K562 (cell line): ENCODE results near the gene SRRT. TPM values are rescaled to one million over a fixed set of nuclear protein-coding genes. Genes with fewer than 3 reads are reported as not detected.

Experiments
- ATAC-seq: fragments of 200-7000 bp; cut with Tn5 transposase; 3 replicates; pipeline ENCODE4 v1.9.1; 2020; ENCODE audit warnings: moderate library complexity
- BruUV-seq: library from RNA; stranded (reverse); fragments of 400-500 nt; replicated peaks from 2 replicates; lab custom pipeline; 2021; lab: Mats Ljungman, UMichigan
- CTCF ChIA-PET: fragments of 300-600 bp; formaldehyde crosslinking; extraction: SDS; loops from one replicate; lab custom pipeline; 2021; ENCODE audit warnings: low intra/inter-chr PET ratio; lab: Yijun Ruan, JAX
- POLR2A ChIA-PET: fragments of 300-600, 350-650 bp; sonication (Branson Sonifier 250); formaldehyde crosslinking; extraction: SDS; loops from one replicate; lab custom pipeline; 2021; ENCODE audit warnings: antibody characterized with exemption, inconsistent platforms; lab: Yijun Ruan, JAX
- DNase-seq, 4 experiments: peaks; one replicate each; pipeline versions ENCODE4 v3.0.0 to v3.0.0-alpha.2; 2011 to 2018; ENCODE audit warnings: low spot score in 3 of 4, mixed read lengths in 3 of 4; ENCODE audit errors: extremely low read depth in 1 of 4
- FAIRE-seq: peaks from 2 replicates; lab custom pipeline; 2011; peaks lifted over from hg19 to GRCh38; lab: Jason Lieb, UNC
- H2AFZ ChIP-seq: 2 replicates; pipeline ENCODE4 v1.6.0; 2011; ENCODE audit warnings: low read depth, low read length, control low read depth, inconsistent platforms
- H3K27ac ChIP-seq: fragments of 200-600 bp; 3 replicates; pipeline ENCODE4 v1.8.0; 2011; ENCODE audit warnings: low read depth, mild to moderate bottlenecking, control low read depth, inconsistent platforms, low read length, moderate library complexity, mixed read lengths; ENCODE audit errors: extremely low read depth
- H3K27me3 ChIP-seq, 2 experiments: fragments of 300-600 bp in 1 of 2; 2 replicates in 1 of 2; 3 replicates in 1 of 2; pipeline versions ENCODE4 v1.6.0 to v1.8.0; 2011; ENCODE audit warnings: inconsistent platforms in 2 of 2, low read length in 2 of 2, mild to moderate bottlenecking in 1 of 2, mixed read lengths in 1 of 2, moderate library complexity in 1 of 2; ENCODE audit not compliant: control insufficient read depth in 2 of 2, insufficient read depth in 2 of 2
- H3K36me3 ChIP-seq: fragments of 300-600 bp; 3 replicates; pipeline ENCODE4 v1.8.0; 2011; ENCODE audit warnings: mild to moderate bottlenecking, low read length, inconsistent platforms; ENCODE audit not compliant: control insufficient read depth, insufficient read depth
- H3K4me1 ChIP-seq, 2 experiments: fragments of 200-600 bp in 1 of 2; replicated peaks in 1 of 2; 2 replicates in 1 of 2; 3 replicates in 1 of 2; pipeline versions ENCODE4 v1.5.1 to v1.8.0; 2011; ENCODE audit warnings: inconsistent platforms in 2 of 2, low read length in 2 of 2, mild to moderate bottlenecking in 1 of 2, mixed read lengths in 1 of 2, moderate library complexity in 1 of 2; ENCODE audit not compliant: control insufficient read depth in 2 of 2, insufficient read depth in 2 of 2
- H3K4me2 ChIP-seq: 2 replicates; pipeline ENCODE4 v1.6.1; 2011; ENCODE audit warnings: low read length, control low read depth, inconsistent platforms, mixed read lengths; ENCODE audit not compliant: insufficient read depth
- H3K4me3 ChIP-seq: fragments of 200-600 bp; sonication (generic), shearing (Covaris generic); 2 replicates; pipeline ENCODE4 v1.5.1; 2016; ENCODE audit warnings: control low read depth, inconsistent platforms
- H3K79me2 ChIP-seq: fragments of 200-600 bp; 3 replicates; pipeline ENCODE4 v1.8.0; 2011; ENCODE audit warnings: low read length, inconsistent platforms; ENCODE audit not compliant: control insufficient read depth, insufficient read depth
- H3K9ac ChIP-seq, 2 experiments: 2 replicates each; pipeline versions ENCODE4 v1.6.0 to v1.6.1; 2011; ENCODE audit warnings: low read depth in 2 of 2, low read length in 2 of 2, control low read depth in 1 of 2, inconsistent platforms in 1 of 2, mild to moderate bottlenecking in 1 of 2, mixed read lengths in 1 of 2; ENCODE audit not compliant: insufficient read depth in 1 of 2
- H3K9me1 ChIP-seq: one replicate; pipeline ENCODE4 v1.6.0; 2011; ENCODE audit warnings: inconsistent platforms, mild to moderate bottlenecking, low read length, moderate library complexity; ENCODE audit not compliant: control insufficient read depth, insufficient read depth
- H3K9me3 ChIP-seq: replicated peaks from 2 replicates; pipeline ENCODE4 v1.5.1; 2011; ENCODE audit warnings: low read depth, low read length, inconsistent platforms; ENCODE audit not compliant: control insufficient read depth, insufficient read depth
- H4K20me1 ChIP-seq: replicated peaks from 2 replicates; pipeline ENCODE4 v1.6.1; 2011; ENCODE audit warnings: low read length, inconsistent platforms, mixed read lengths; ENCODE audit not compliant: control insufficient read depth, insufficient read depth
- DPF2 ChIP-seq: fragments of 450-650 bp; IDR thresholded peaks from 2 replicates; pipeline ENCODE4 v1.6.1; 2016
- ERF ChIP-seq: fragments of 450-650 bp; formaldehyde crosslinking; IDR thresholded peaks from 2 replicates; pipeline ENCODE4 v1.4.0; 2020; ENCODE audit warnings: mild to moderate bottlenecking, mixed read lengths
- HMG20B ChIP-seq: fragments of 250-450 bp; sonication (Bioruptor Pico); IDR thresholded peaks from 2 replicates; pipeline ENCODE4 v1.5.0; 2021; ENCODE audit warnings: mild to moderate bottlenecking
- NCOR1 ChIP-seq: fragments of 450-650 bp; IDR thresholded peaks from 2 replicates; pipeline ENCODE4 v1.6.1; 2016; ENCODE audit warnings: mild to moderate bottlenecking, moderate library complexity
- NR2F6 ChIP-seq: fragments of 450-650 bp; formaldehyde crosslinking; IDR thresholded peaks from 2 replicates; pipeline ENCODE4 v1.4.0; 2020; ENCODE audit warnings: mild to moderate bottlenecking
- OTX1 ChIP-seq: fragments of 450-650 bp; formaldehyde crosslinking; IDR thresholded peaks from 2 replicates; pipeline ENCODE4 v1.4.0; 2022; ENCODE audit warnings: mild to moderate bottlenecking
- SRF ChIP-seq, 2 experiments: fragments of 250-450, 450-650 bp in 1 of 2; sonication (Bioruptor Pico) in 1 of 2; sonication (generic) in 1 of 2; formaldehyde crosslinking; IDR thresholded peaks; 2 replicates each; pipeline versions ENCODE4 v1.5.0 to v1.5.1; 2020 to 2022; ENCODE audit warnings: mild to moderate bottlenecking in 1 of 2, missing genetic modification reagents in 1 of 2
- THRAP3 ChIP-seq: fragments of 450-650 bp; IDR thresholded peaks from 2 replicates; pipeline ENCODE4 v1.6.1; 2016; ENCODE audit warnings: mild to moderate bottlenecking, inconsistent platforms, borderline replicate concordance
- YBX1 ChIP-seq: fragments of 450-650 bp; IDR thresholded peaks from 2 replicates; pipeline ENCODE4 v1.7.1; 2016; ENCODE audit warnings: mild to moderate bottlenecking
- ZNF121 ChIP-seq: sonication (generic); formaldehyde crosslinking; conservative IDR thresholded peaks from 2 replicates; pipeline ENCODE4 v1.8.0; 2022; ENCODE audit warnings: missing genetic modification reagents
- ZNF146 ChIP-seq: IDR thresholded peaks from one replicate; pipeline ENCODE4 v1.6.1; 2018; ENCODE audit warnings: missing compliant biosample characterization; ENCODE audit not compliant: unreplicated experiment
- ZNF551 ChIP-seq: fragments of 250-450 bp; sonication (Bioruptor Pico); IDR thresholded peaks from 2 replicates; pipeline ENCODE4 v1.5.0; 2021; ENCODE audit warnings: mild to moderate bottlenecking, moderate library complexity
- ZNF780A ChIP-seq: fragments of 250-450 bp; sonication (Bioruptor Pico); IDR thresholded peaks from 2 replicates; pipeline ENCODE4 v1.5.0; 2021; ENCODE audit warnings: mild to moderate bottlenecking
- WGBS: fragments of 100-300 bp; shearing (Covaris generic); methylation state at CpG from one replicate; pipeline ENCODE4 v1.1.6; 2016; ENCODE audit warnings: low coverage, mixed read lengths; ENCODE audit not compliant: insufficient coverage; ENCODE audit errors: missing lambda C conversion rate; 5-methylcytosine and 5-hydroxymethylcytosine counted together
- in situ Hi-C: fragments of 300-500 bp; cut with MboI; formaldehyde crosslinking; loops from 4 replicates; pipeline ENCODE4 v1.15.0; 2018; ENCODE audit warnings: inconsistent platforms, mixed read lengths
- intact Hi-C: fragments of 100-400 bp; cut with micrococcal nuclease; formaldehyde crosslinking; loops from 2 replicates; pipeline ENCODE4 v1.14.2; 2022
- polyA plus RNA-seq, 8 experiments: library from polyadenylated mRNA; depleted of rRNA in 4 of 8; stranded (reverse) in 5 of 8; unstranded in 3 of 8; fragments of >200 nt; fragmentation: Nextera tagmentation in 2 of 8; fragmentation: Illumina TruSeq in 1 of 8; extraction: Ambion mirVana in 2 of 8; extraction: Trizol in 1 of 8; gene quantifications; 2 replicates each; pipeline versions ENCODE4 v1.2.1 to v1.2.3, GENCODE V29; 2011 to 2014; ENCODE audit warnings: inconsistent platforms in 1 of 8, missing spikeins in 1 of 8
- total RNA-seq, 7 experiments: library from RNA; depleted of rRNA in 6 of 7; stranded (reverse); fragments of >200 nt in 6 of 7; fragmentation: Illumina TruSeq in 2 of 7; extraction: Trizol in 2 of 7; gene quantifications; 2 replicates each; pipeline versions ENCODE4 v1.2.1 to v1.2.3, GENCODE V29; 2011 to 2021; ENCODE audit warnings: low replicate concordance in 1 of 7
- TF ChIP-seq, protein P1 (sequence below): sonication (generic); formaldehyde crosslinking; IDR thresholded peaks from 2 replicates; pipeline ENCODE4 v1.5.0; 2020; ENCODE audit warnings: missing genetic modification reagents
- TF ChIP-seq, protein P2 (sequence below): conservative IDR thresholded peaks from 2 replicates; pipeline ENCODE4 v1.6.1; 2011; ENCODE audit warnings: low read depth, mild to moderate bottlenecking, low read length; ENCODE audit not compliant: control insufficient read depth
- TF ChIP-seq, protein P3 (sequence below): fragments of 450-650 bp; formaldehyde crosslinking; IDR thresholded peaks from 2 replicates; pipeline ENCODE4 v1.4.0; 2020; ENCODE audit warnings: mild to moderate bottlenecking, moderate library complexity
- TF ChIP-seq, protein P4 (sequence below): fragments of 450-650 bp; conservative IDR thresholded peaks from 2 replicates; pipeline ENCODE4 v1.6.1; 2016; ENCODE audit warnings: missing genetic modification characterization, low read depth, mild to moderate bottlenecking, control low read depth, missing compliant biosample characterization

The SRRT gene
- total and polyA plus RNA-seq, 9 of the 15 experiments (the other 6 are each of a cell fraction or from before 2014, with no cell fraction given) = 10.3 to 263 (median 84.4) TPM

DNA sequence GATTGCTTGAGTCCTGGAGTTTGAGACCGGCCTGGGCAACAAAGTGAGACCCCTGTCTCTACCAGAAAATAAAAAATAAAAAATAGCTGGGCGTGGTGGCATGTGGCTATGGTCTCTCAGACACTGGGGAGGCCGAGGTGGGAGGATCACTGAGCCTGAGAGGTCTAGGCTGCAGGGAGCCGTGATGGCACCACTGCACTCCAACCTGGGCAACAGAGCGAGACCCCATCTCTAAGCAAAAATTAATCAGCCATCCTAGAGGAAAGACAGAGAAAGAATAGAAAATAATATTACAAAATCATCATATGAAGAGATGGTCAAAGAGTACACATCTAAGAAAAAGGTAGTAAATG, 42.6 kb upstream of the SRRT start:
- DNase-seq (no peak), FAIRE-seq (no peak), ATAC-seq (no peak)
- no peaks in the 10 kb centered on the region for H3K9me1 ChIP-seq
- H3K27me3 ChIP-seq = no peaks in the 10 kb centered on the region
- no peak overlapping the region for H3K4me2 ChIP-seq
- CTCF ChIA-PET = no interaction called here
- no peaks in the 10 kb centered on the region for H3K9me3 ChIP-seq
- H2AFZ ChIP-seq = no peak overlapping the region
- no peaks in the 10 kb centered on the region for H3K36me3 ChIP-seq
- POLR2A ChIA-PET = interaction anchor here (0.6 to 0.7 kb wide), 2 partner anchors 70 to 312 kb away, joined by 3 read pairs; no protein-coding TSS in a partner anchor
- no peaks in the 10 kb centered on the region for H4K20me1 ChIP-seq
- H3K4me1 ChIP-seq = peaks cover 16 to 55% of the 10 kb centered on the region in 2 experiments; a peak in 3 of 5 replicates
- intact Hi-C loops = no loop called here
- no peak overlapping the region for H3K9ac ChIP-seq
- H3K27ac ChIP-seq = no peak overlapping the region
- WGBS = 90% methylated on average over 5 of the region's 5 CpGs
- BruUV-seq = no TSS peak
- in situ Hi-C loops = no loop called here
- TF ChIP-seq HMG20B (no peak), ERF (no peak), ZNF780A (no peak), OTX1 (CRISPR knock-in tag) (no peak), ZNF551 (CRISPR knock-in tag) (no peak), SRF (CRISPR knock-in tag; IDR thresholded peaks at IDR 0.05) (no peak), THRAP3 (no peak), DPF2 (no peak), YBX1 (no peak), ZNF146 (CRISPR knock-in tag) (no peak), ZNF121 (CRISPR knock-in tag) (no peak), NCOR1 (no peak), NR2F6 (CRISPR knock-in tag) (no peak)
- TF ChIP-seq, protein P1, sequence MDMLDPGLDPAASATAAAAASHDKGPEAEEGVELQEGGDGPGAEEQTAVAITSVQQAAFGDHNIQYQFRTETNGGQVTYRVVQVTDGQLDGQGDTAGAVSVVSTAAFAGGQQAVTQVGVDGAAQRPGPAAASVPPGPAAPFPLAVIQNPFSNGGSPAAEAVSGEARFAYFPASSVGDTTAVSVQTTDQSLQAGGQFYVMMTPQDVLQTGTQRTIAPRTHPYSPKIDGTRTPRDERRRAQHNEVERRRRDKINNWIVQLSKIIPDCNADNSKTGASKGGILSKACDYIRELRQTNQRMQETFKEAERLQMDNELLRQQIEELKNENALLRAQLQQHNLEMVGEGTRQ (CRISPR knock-in tag) = no peak
- TF ChIP-seq, protein P2, sequence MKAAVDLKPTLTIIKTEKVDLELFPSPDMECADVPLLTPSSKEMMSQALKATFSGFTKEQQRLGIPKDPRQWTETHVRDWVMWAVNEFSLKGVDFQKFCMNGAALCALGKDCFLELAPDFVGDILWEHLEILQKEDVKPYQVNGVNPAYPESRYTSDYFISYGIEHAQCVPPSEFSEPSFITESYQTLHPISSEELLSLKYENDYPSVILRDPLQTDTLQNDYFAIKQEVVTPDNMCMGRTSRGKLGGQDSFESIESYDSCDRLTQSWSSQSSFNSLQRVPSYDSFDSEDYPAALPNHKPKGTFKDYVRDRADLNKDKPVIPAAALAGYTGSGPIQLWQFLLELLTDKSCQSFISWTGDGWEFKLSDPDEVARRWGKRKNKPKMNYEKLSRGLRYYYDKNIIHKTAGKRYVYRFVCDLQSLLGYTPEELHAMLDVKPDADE = no peak
- TF ChIP-seq, protein P3, sequence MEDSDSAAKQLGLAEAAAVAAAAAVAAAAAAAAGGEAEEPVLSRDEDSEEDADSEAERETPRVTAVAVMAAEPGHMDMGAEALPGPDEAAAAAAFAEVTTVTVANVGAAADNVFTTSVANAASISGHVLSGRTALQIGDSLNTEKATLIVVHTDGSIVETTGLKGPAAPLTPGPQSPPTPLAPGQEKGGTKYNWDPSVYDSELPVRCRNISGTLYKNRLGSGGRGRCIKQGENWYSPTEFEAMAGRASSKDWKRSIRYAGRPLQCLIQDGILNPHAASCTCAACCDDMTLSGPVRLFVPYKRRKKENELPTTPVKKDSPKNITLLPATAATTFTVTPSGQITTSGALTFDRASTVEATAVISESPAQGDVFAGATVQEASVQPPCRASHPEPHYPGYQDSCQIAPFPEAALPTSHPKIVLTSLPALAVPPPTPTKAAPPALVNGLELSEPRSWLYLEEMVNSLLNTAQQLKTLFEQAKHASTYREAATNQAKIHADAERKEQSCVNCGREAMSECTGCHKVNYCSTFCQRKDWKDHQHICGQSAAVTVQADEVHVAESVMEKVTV (CRISPR knock-in tag) = no peak
- TF ChIP-seq, protein P4, sequence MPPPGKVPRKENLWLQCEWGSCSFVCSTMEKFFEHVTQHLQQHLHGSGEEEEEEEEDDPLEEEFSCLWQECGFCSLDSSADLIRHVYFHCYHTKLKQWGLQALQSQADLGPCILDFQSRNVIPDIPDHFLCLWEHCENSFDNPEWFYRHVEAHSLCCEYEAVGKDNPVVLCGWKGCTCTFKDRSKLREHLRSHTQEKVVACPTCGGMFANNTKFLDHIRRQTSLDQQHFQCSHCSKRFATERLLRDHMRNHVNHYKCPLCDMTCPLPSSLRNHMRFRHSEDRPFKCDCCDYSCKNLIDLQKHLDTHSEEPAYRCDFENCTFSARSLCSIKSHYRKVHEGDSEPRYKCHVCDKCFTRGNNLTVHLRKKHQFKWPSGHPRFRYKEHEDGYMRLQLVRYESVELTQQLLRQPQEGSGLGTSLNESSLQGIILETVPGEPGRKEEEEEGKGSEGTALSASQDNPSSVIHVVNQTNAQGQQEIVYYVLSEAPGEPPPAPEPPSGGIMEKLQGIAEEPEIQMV = no peak
- no peak overlapping the region for H3K4me3 ChIP-seq
- H3K79me2 ChIP-seq = peaks cover 16% of the 10 kb centered on the region
